Upper lobe of left lung (tissue), 4 donors: ENCODE data around the gene ZNF605.

Experiments used
- CTCF ChIP-seq, 6 experiments: fragments of 450-650 bp in 4 of 6; fragments of 200-600 bp in 2 of 6; sonication (generic) in 2 of 6; IDR thresholded peaks; one replicate each; pipeline ENCODE4 v1.5.1; 2016 to 2019; ENCODE audit warnings: antibody characterized with exemption in 6 of 6
- EP300 ChIP-seq, 4 donors: sonication (generic); formaldehyde crosslinking; IDR thresholded peaks; one replicate each; pipeline ENCODE4 v1.5.1; 2017; ENCODE audit warnings: antibody characterized with exemption in 4 of 4, control low read depth in 2 of 4
- POLR2AphosphoS5 ChIP-seq, 2 donors: sonication (generic); formaldehyde crosslinking; IDR thresholded peaks; one replicate each; pipeline ENCODE4 v1.5.1; 2017; ENCODE audit warnings: antibody characterized with exemption in 2 of 2

GRCh38 chr12:132887513-132888351 lies 68.4 kb downstream of the ZNF605 start, which contains the start of gene CHFR:
- TF ChIP-seq CTCF (IDR thresholded peaks at IDR 0.05), result no peak
- TF ChIP-seq EP300 (IDR thresholded peaks at IDR 0.05), result no peak
- TF ChIP-seq POLR2AphosphoS5 (IDR thresholded peaks at IDR 0.05), result peak; percentile 77 to 83
